Measurements from ENCODE around the gene BTBD9. TPM values are rescaled to one million over a fixed set of nuclear protein-coding genes. Genes with fewer than 3 reads are reported as not detected.

Gene BTBD9
- total RNA-seq, 1 experiment from 2014 or later, result 8.9 TPM

GRCh38 chr6:38445336-38445735 lies 194.4 kb downstream of the BTBD9 start:
- Histone ChIP-seq H3K27ac (ENCODE audit: insufficient read length, low read depth, low read length) (no peak overlapping the region), H3K4ac (ENCODE audit: low read depth, low read length) (no peak overlapping the region), H3K23ac (ENCODE audit: insufficient read length, low read depth, low read length) (no peak overlapping the region), H2BK15ac (ENCODE audit: low read depth, low read length) (no peak overlapping the region), H3T11ph (ENCODE audit: low read length) (no peak overlapping the region), H3K4me1 (ENCODE audit: insufficient read depth, low read length) (no peaks in the 10 kb centered on the region), H4K20me1 (ENCODE audit: control insufficient read depth, insufficient read depth, insufficient read length) (no peaks in the 10 kb centered on the region), H3K4me2 (ENCODE audit: insufficient read depth, insufficient read length, low read length) (no peak overlapping the region), H3K56ac (ENCODE audit: insufficient read length, low read depth, low read length) (no peak overlapping the region), H3K79me2 (ENCODE audit: insufficient read depth, low read length) (no peaks in the 10 kb centered on the region), H2BK12ac (ENCODE audit: insufficient read length, low read depth, low read length) (no peak overlapping the region), H3K23me2 (ENCODE audit: insufficient read length, low read depth, low read length, poor library complexity, severe bottlenecking) (no peaks in the 10 kb centered on the region), H4K5ac (ENCODE audit: insufficient read length, low read depth, low read length) (no peak overlapping the region), H3K9me3 (ENCODE audit: control insufficient read depth, low read depth, low read length) (no peaks in the 10 kb centered on the region), H4K8ac (replicated peaks; ENCODE audit: insufficient read length, low read depth, low read length) (no peak overlapping the region), H3K18ac (ENCODE audit: insufficient read length, low read depth, low read length) (no peak overlapping the region), H2AFZ (ENCODE audit: low read length) (no peak overlapping the region), H3K14ac (ENCODE audit: insufficient read depth, low read length) (no peak overlapping the region), H4K91ac (ENCODE audit: insufficient read length, low read depth, low read length) (no peak overlapping the region), H2AK5ac (ENCODE audit: insufficient read length, low read length) (no peak overlapping the region), H3K9ac (ENCODE audit: extremely low read depth, insufficient read length, low read length) (no peak overlapping the region), H3K79me1 (ENCODE audit: insufficient read depth, low read depth, low read length, poor library complexity, severe bottlenecking) (no peaks in the 10 kb centered on the region), H3K27me3 (ENCODE audit: insufficient read depth, low read length) (no peaks in the 10 kb centered on the region), H2BK5ac (ENCODE audit: insufficient read length, low read length) (no peak overlapping the region), H2BK20ac (ENCODE audit: low read depth, low read length, poor library complexity, severe bottlenecking) (no peak overlapping the region), H2BK120ac (ENCODE audit: low read depth, low read length, poor library complexity, severe bottlenecking) (no peak overlapping the region)
- Mint-ChIP-seq H3K4me3 (no peak overlapping the region), H3K4me1 (peaks cover 5 to 6% of the 10 kb centered on the region in 2 experiments; a peak in 2 of 4 replicates), H3K36me3 (ENCODE audit: insufficient read depth in 1 of 3, low read depth in 3 of 3) (no peaks in the 10 kb centered on the region), H3K27me3 (ENCODE audit: low read depth) (0 out of 2 replicates have a peak, but pooled peaks cover 2% of the 10 kb centered on the region), H3K9me3 (no peaks in the 10 kb centered on the region), H3K27ac (no peak overlapping the region)
- TF ChIP-seq CTCF (conservative IDR thresholded peaks at IDR 0.05), result no peak
- DNase-seq, result no peak

Data from H9 (cell line).